Astrocyte (in vitro differentiated cells and primary cell): Measurements from ENCODE around the gene RPS6KA2.
"Not testable (repeated sequence)": the region's sequence is repeated elsewhere in the genome, so short reads cannot be mapped to it uniquely, and the experiment has no call there.

Experiments
- CTCF ChIP-seq: IDR thresholded peaks from 2 replicates; pipeline ENCODE4 v1.5.1; 2011; ENCODE audit warnings: low read depth, mild to moderate bottlenecking, inconsistent platforms, low read length, moderate library complexity; ENCODE audit not compliant: insufficient read depth
- EZH2 ChIP-seq: IDR thresholded peaks from 2 replicates; pipeline ENCODE4 v1.6.1; 2012; ENCODE audit warnings: mild to moderate bottlenecking, low read length, inconsistent platforms; ENCODE audit not compliant: insufficient read depth

GRCh38 chr6:166362427-166362826, 264.6 kb downstream of the RPS6KA2 start:
- TF ChIP-seq CTCF, EZH2: not testable (repeated sequence)
